Brain microvascular endothelial cell (primary cell): Measurements from ENCODE around the gene OR1J1.

Experiments used
- DNase-seq: peaks from one replicate; pipeline ENCODE4 v3.0.0-alpha.2; 2020
- H3K27ac ChIP-seq: fragments of 250-450 bp; sonication (Bioruptor Pico); 2 replicates; pipeline ENCODE4 v1.5.1; 2020; ENCODE audit warnings: mild to moderate bottlenecking, moderate library complexity
- H3K27me3 ChIP-seq: fragments of 250-450 bp; sonication (Bioruptor Pico); replicated peaks from 2 replicates; pipeline ENCODE4 v1.5.1; 2020; ENCODE audit warnings: mild to moderate bottlenecking
- H3K36me3 ChIP-seq: fragments of 250-450 bp; sonication (Bioruptor Pico); replicated peaks from 2 replicates; pipeline ENCODE4 v1.5.1; 2020; ENCODE audit warnings: mild to moderate bottlenecking
- H3K4me3 ChIP-seq: 2 replicates; pipeline ENCODE4 v1.5.1; 2011; ENCODE audit warnings: low read depth, mild to moderate bottlenecking, control low read depth, low read length, moderate library complexity
- in situ Hi-C: cut with HindIII; loops from 2 replicates; pipeline ENCODE4 v1.10.0; 2017; ENCODE audit warnings: low sequenced_read_pairs, low pct_ligation_motif_present
- TF ChIP-seq, protein P1 (sequence below): IDR thresholded peaks from 2 replicates; pipeline ENCODE4 v1.5.1; 2011; ENCODE audit warnings: low read depth, mild to moderate bottlenecking, moderate library complexity, low read length, control low read depth, inconsistent platforms; ENCODE audit errors: missing control alignments

OR1J1 gene

DNA sequence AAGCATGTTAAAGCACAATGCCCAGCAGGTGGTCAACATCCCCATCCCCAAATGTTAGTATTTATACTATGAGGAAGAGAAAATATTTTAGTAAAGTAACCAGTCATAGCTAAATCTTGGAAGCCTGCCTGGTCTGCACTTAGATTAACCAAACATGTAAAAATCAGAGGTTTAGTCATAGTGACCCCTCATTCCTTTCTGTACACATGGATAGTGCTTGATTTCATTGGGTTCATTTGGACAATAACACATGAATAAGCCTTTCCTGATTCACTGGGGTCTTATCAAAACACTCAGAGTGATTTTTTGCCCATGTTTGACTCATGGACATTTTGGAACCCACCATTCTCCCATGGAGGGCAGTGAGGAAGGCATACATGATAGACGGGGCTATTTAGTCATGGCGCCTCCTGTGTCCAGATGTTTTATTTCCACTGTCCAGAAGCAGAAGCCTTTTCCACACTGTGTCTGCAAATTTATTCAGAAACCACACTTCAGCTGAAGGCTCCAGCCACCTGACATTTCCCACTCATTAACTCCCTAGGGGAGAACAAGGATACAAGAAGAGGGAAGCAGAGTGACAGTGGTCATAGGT is 32.5 kb downstream of the OR1J1 start:
- peak; percentile 85 for DNase-seq
- TF ChIP-seq, protein P1, sequence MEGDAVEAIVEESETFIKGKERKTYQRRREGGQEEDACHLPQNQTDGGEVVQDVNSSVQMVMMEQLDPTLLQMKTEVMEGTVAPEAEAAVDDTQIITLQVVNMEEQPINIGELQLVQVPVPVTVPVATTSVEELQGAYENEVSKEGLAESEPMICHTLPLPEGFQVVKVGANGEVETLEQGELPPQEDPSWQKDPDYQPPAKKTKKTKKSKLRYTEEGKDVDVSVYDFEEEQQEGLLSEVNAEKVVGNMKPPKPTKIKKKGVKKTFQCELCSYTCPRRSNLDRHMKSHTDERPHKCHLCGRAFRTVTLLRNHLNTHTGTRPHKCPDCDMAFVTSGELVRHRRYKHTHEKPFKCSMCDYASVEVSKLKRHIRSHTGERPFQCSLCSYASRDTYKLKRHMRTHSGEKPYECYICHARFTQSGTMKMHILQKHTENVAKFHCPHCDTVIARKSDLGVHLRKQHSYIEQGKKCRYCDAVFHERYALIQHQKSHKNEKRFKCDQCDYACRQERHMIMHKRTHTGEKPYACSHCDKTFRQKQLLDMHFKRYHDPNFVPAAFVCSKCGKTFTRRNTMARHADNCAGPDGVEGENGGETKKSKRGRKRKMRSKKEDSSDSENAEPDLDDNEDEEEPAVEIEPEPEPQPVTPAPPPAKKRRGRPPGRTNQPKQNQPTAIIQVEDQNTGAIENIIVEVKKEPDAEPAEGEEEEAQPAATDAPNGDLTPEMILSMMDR, result no peak
- Histone ChIP-seq H3K27me3 (no peaks in the 10 kb centered on the region), H3K27ac (peak overlapping the region; percentile 71), H3K36me3 (no peaks in the 10 kb centered on the region), H3K4me3 (no peak overlapping the region)
- in situ Hi-C loops, result no loop called here

DNA sequence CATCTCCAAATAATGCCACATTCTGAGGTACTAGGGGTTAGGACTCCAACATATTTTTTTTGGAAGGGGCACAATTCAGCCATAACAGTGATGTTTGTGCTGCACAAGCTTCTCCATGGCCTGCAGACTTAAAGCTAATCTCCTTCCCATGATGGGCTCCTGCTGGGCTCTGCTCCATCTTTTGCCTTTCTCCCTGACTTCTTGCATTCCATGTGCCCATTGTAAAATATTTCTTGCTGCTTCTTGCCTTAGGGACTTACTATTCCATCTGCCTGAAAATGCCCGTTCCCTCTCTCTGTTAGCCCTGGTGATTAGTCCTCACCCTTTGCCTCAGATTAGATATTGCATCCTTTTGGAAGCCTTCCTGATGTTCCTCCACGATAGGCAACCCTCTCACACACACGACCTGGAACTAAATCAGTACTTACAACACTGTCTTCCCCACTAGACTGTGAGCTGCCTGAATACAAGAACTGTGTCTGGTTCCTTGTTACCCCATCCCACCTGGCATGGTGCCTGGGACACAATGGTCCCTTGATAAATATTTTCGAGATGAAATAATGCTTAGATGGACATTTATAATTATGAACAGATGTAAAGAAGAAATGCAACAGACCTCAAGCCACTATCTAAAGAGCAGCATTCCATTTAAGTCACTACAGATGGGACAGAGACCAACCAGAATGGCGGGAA is 33.5 kb downstream of the OR1J1 start:
- no peaks in the 10 kb centered on the region for H3K36me3 ChIP-seq
- H3K27ac ChIP-seq, result peak overlapping the region; percentile 71
- no peaks in the 10 kb centered on the region for H3K27me3 ChIP-seq
- in situ Hi-C loops, result no loop called here
- no peak overlapping the region for H3K4me3 ChIP-seq
- peak; percentile 83 for DNase-seq
- TF ChIP-seq, protein P1, result no peak

DNA sequence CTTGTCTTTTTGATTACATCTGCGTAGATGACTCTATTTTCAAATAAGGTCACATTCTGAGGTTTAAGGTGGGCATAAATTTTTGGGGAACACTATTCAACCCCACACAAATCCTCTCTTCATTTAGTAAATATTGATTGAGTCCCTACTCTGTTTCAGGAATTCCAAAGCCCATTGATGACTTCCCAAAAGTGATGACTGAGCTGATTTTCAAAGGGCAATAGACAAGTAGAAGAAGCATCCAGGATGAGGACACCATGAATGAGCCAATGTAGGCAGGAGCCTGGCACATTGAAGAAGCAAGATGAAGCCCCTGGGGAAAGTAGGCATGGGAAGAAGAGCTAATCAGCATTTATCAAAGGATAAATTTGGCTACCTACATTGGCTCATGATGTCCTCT is 35.2 kb downstream of the OR1J1 start:
- Histone ChIP-seq H3K4me3 (no peak overlapping the region), H3K27me3 (no peaks in the 10 kb centered on the region), H3K27ac (no peak overlapping the region), H3K36me3 (no peaks in the 10 kb centered on the region)
- in situ Hi-C loops, result no loop called here
- TF ChIP-seq, protein P1, result no peak
- no peak for DNase-seq
